ENCODE results near the gene LPO. TPM values are rescaled to one million over a fixed set of nuclear protein-coding genes. Genes with fewer than 3 reads are reported as not detected.

The LPO gene
- polyA plus RNA-seq, 1 donor from 2014 or later: not detected

- Histone ChIP-seq H3K9me2 (ENCODE audit: insufficient read depth, low read length) (no peaks in the 10 kb centered on the region), H3K9ac (ENCODE audit: low read length) (no peak overlapping the region), H3K4me3 (ENCODE audit: low read length) (no peak overlapping the region), H3K79me2 (replicated peaks; ENCODE audit: insufficient read depth, low read length) (no peaks in the 10 kb centered on the region), H2AFZ (ENCODE audit: low read depth, low read length) (no peak overlapping the region), H3K9me3 (ENCODE audit: low read length) (no peaks in the 10 kb centered on the region), H3K36me3 (ENCODE audit: insufficient read depth, low read length) (no peaks in the 10 kb centered on the region), H3K27me3 (ENCODE audit: insufficient read depth, low read depth, low read length) (no peaks in the 10 kb centered on the region), H3F3A (ENCODE audit: insufficient read depth, low read length, poor library complexity, severe bottlenecking) (no peaks in the 10 kb centered on the region), H3K27ac (ENCODE audit: low read length) (no peak overlapping the region), H4K20me1 (ENCODE audit: insufficient read depth) (no peaks in the 10 kb centered on the region), H3K4me2 (ENCODE audit: low read length) (no peak overlapping the region)
- TF ChIP-seq CTCF (IDR thresholded peaks at IDR 0.05; ENCODE audit: poor library complexity, severe bottlenecking) (no peak), REST (IDR thresholded peaks at IDR 0.05; ENCODE audit: borderline replicate concordance) (no peak), TAF1 (IDR thresholded peaks at IDR 0.05; ENCODE audit: low read depth) (no peak), EP300 (conservative IDR thresholded peaks at IDR 0.05; ENCODE audit: poor library complexity, severe bottlenecking) (no peak), RAD21 (conservative IDR thresholded peaks at IDR 0.05) (no peak), MXI1 (conservative IDR thresholded peaks at IDR 0.05; ENCODE audit: poor library complexity, severe bottlenecking) (no peak), POLR2AphosphoS5 (IDR thresholded peaks at IDR 0.05) (no peak), SMC3 (conservative IDR thresholded peaks at IDR 0.05; ENCODE audit: poor library complexity) (no peak), EZH2 (IDR thresholded peaks at IDR 0.05; ENCODE audit: borderline replicate concordance, insufficient read depth, low read length, poor library complexity, severe bottlenecking) (no peak)
Observed at GRCh38 chr17:58270476-58271215, 32.3 kb downstream of the LPO start.

GRCh38 chr17:58271216-58271931, 33.0 kb downstream of the LPO start:
- Histone ChIP-seq H3K27ac (ENCODE audit: low read length) (no peak overlapping the region), H3K4me3 (ENCODE audit: low read length) (no peak overlapping the region), H3K9me2 (ENCODE audit: insufficient read depth, low read length) (no peaks in the 10 kb centered on the region), H3K9ac (ENCODE audit: low read length) (no peak overlapping the region), H3K27me3 (ENCODE audit: insufficient read depth, low read depth, low read length) (no peaks in the 10 kb centered on the region), H4K20me1 (ENCODE audit: insufficient read depth) (no peaks in the 10 kb centered on the region), H3K9me3 (ENCODE audit: low read length) (no peaks in the 10 kb centered on the region), H3K4me2 (ENCODE audit: low read length) (no peak overlapping the region), H3K36me3 (ENCODE audit: insufficient read depth, low read length) (no peaks in the 10 kb centered on the region), H2AFZ (ENCODE audit: low read depth, low read length) (no peak overlapping the region), H3K79me2 (replicated peaks; ENCODE audit: insufficient read depth, low read length) (no peaks in the 10 kb centered on the region), H3F3A (ENCODE audit: insufficient read depth, low read length, poor library complexity, severe bottlenecking) (no peaks in the 10 kb centered on the region)
- TF ChIP-seq RAD21 (conservative IDR thresholded peaks at IDR 0.05) (no peak), MXI1 (conservative IDR thresholded peaks at IDR 0.05; ENCODE audit: poor library complexity, severe bottlenecking) (no peak), POLR2AphosphoS5 (IDR thresholded peaks at IDR 0.05) (no peak), CTCF (IDR thresholded peaks at IDR 0.05; ENCODE audit: poor library complexity, severe bottlenecking) (no peak), TAF1 (IDR thresholded peaks at IDR 0.05; ENCODE audit: low read depth) (no peak), SMC3 (conservative IDR thresholded peaks at IDR 0.05; ENCODE audit: poor library complexity) (no peak), REST (IDR thresholded peaks at IDR 0.05; ENCODE audit: borderline replicate concordance) (no peak), EP300 (conservative IDR thresholded peaks at IDR 0.05; ENCODE audit: poor library complexity, severe bottlenecking) (no peak), EZH2 (IDR thresholded peaks at IDR 0.05; ENCODE audit: borderline replicate concordance, insufficient read depth, low read length, poor library complexity, severe bottlenecking) (no peak)
